GM12891 (cell line): ENCODE results near the gene RPL13A.

Experiments used
- PAX5 ChIP-seq: IDR thresholded peaks from 2 replicates; pipeline ENCODE4 v1.6.1; 2011; ENCODE audit warnings: low read length, moderate library complexity, mild to moderate bottlenecking; ENCODE audit not compliant: insufficient read depth, severe bottlenecking
- POLR2A ChIP-seq: IDR thresholded peaks from 2 replicates; pipeline ENCODE4 v1.6.1; 2011; ENCODE audit warnings: low read depth, low read length, control low read depth
- POLR2AphosphoS5 ChIP-seq: IDR thresholded peaks from 2 replicates; pipeline ENCODE4 v1.6.1; 2011; ENCODE audit warnings: low read depth, low read length, control low read depth
- POU2F2 ChIP-seq: IDR thresholded peaks from 2 replicates; pipeline ENCODE4 v1.6.1; 2011; ENCODE audit warnings: low read depth, mild to moderate bottlenecking, control low read depth, low read length, moderate library complexity
- TAF1 ChIP-seq: IDR thresholded peaks from 2 replicates; pipeline ENCODE4 v1.6.1; 2011; ENCODE audit warnings: low read depth, low read length, control low read depth

- TF ChIP-seq POLR2AphosphoS5 (no peak), POLR2A (no peak), TAF1 (no peak), PAX5 (no peak), POU2F2 (no peak)
These were observed 26.3 kb downstream of the RPL13A start for GRCh38 chr19:49513746-49514118.
